Gastroesophageal sphincter (tissue), 4 donors: Measurements from ENCODE around the gene FAM135A. TPM values are rescaled to one million over a fixed set of nuclear protein-coding genes. Genes with fewer than 3 reads are reported as not detected.
A peak's percentile ranks its signal among the peaks of the same experiment; 100 is the strongest.

Experiments used
- ATAC-seq: fragments of 150-250 bp; one replicate; pipeline ENCODE4 v1.9.1; 2016; ENCODE audit warnings: mild to moderate bottlenecking, moderate library complexity
- H3K27ac ChIP-seq, 4 donors: fragments of 200-600 bp; sonication (generic) in 3 of 4; 1 replicate in 3 of 4; 2 replicates in 1 of 4; pipeline ENCODE4 v1.5.1; 2016 to 2019
- H3K27me3 ChIP-seq: fragments of 200-600 bp; sonication (generic); one replicate; pipeline ENCODE4 v1.5.1; 2019
- H3K36me3 ChIP-seq, 2 donors: fragments of 200-600 bp; sonication (generic); one replicate each; pipeline ENCODE4 v1.5.1; 2019; ENCODE audit warnings: control low read depth in 1 of 2
- H3K4me1 ChIP-seq, 3 donors: fragments of 200-600 bp; sonication (generic); 1 replicate in 2 of 3; 2 replicates in 1 of 3; pipeline ENCODE4 v1.5.1; 2016 to 2019; ENCODE audit warnings: control low read depth in 2 of 3
- H3K4me3 ChIP-seq, 2 donors: fragments of 200-600 bp; sonication (generic); one replicate each; pipeline ENCODE4 v1.5.1; 2019; ENCODE audit warnings: mild to moderate bottlenecking in 1 of 2, moderate library complexity in 1 of 2
- H3K9me3 ChIP-seq, 3 donors: fragments of 200-600 bp; sonication (generic); one replicate each; pipeline ENCODE4 v1.5.1; 2017 to 2019; ENCODE audit warnings: control low read depth in 2 of 3
- CTCF ChIP-seq, 4 experiments: fragments of 200-600 bp in 2 of 4; fragments of 450-650 bp in 2 of 4; sonication (generic) in 1 of 4; IDR thresholded peaks; one replicate each; pipeline ENCODE4 v1.5.1; 2017 to 2019; ENCODE audit warnings: antibody characterized with exemption in 4 of 4, mild to moderate bottlenecking in 2 of 4, moderate library complexity in 2 of 4
- EP300 ChIP-seq: sonication (generic); formaldehyde crosslinking; IDR thresholded peaks from one replicate; pipeline ENCODE4 v1.6.1; 2017; ENCODE audit warnings: antibody characterized with exemption, mild to moderate bottlenecking
- POLR2A ChIP-seq, 2 donors: fragments of 450-650 bp; IDR thresholded peaks; one replicate each; pipeline ENCODE4 v1.6.1; 2017; ENCODE audit warnings: antibody characterized with exemption in 2 of 2, mild to moderate bottlenecking in 2 of 2, moderate library complexity in 1 of 2
- POLR2AphosphoS5 ChIP-seq: sonication (generic); formaldehyde crosslinking; IDR thresholded peaks from one replicate; pipeline ENCODE4 v1.6.1; 2017; ENCODE audit warnings: antibody characterized with exemption
- WGBS, 2 donors: methylation state at CpG; one replicate each; pipeline ENCODE4 v1.1.5; 2018; ENCODE audit warnings: low coverage in 1 of 2; 5-methylcytosine and 5-hydroxymethylcytosine counted together
- total RNA-seq, 4 donors: library from RNA; depleted of rRNA; stranded (reverse); fragments of >200 nt; gene quantifications; one replicate each; pipeline ENCODE4 v1.1.0, GENCODE V29; 2016

Gene FAM135A
- total RNA-seq = 10 to 100 TPM; 15.4 to 37.0 (median 29.9) TPM

- TF ChIP-seq POLR2A (IDR thresholded peaks at IDR 0.05) (peak; percentile 5 to 53), POLR2AphosphoS5 (peak; percentile 48), EP300 (no peak), CTCF (IDR thresholded peaks at IDR 0.05) (no peak)
- Histone ChIP-seq H3K4me1 (peaks cover 0 to 33% (median 11%) of the 10 kb centered on the region in 3 donors), H3K9me3 (no peaks in the 10 kb centered on the region), H3K36me3 (peaks cover 0 to 12% of the 10 kb centered on the region in 2 donors), H3K27me3 (no peaks in the 10 kb centered on the region), H3K27ac (peak within 1 kb of the TSS; percentile 79 to 94 (median 92)), H3K4me3 (peak within 1 kb of the TSS; percentile 87 to 90)
- ATAC-seq = peak; percentile 98
- WGBS, 2 donors = 0 to 3% methylated on average over 2 to 19 of the region's 89 CpGs
Measured at GRCh38 chr6:70413114-70413991, at the start of gene FAM135A. FAM135A (plus strand) TSS chr6:70413508; CDS start chr6:70428343, 14,835 bp downstream.

GRCh38 chr6:70363741-70364493 is 49.4 kb upstream of the FAM135A start:
- Histone ChIP-seq H3K27ac (no peak overlapping the region), H3K36me3 (no peaks in the 10 kb centered on the region), H3K9me3 (no peaks in the 10 kb centered on the region), H3K4me1 (no peaks in the 10 kb centered on the region), H3K27me3 (no peaks in the 10 kb centered on the region), H3K4me3 (no peak overlapping the region)
- TF ChIP-seq POLR2AphosphoS5 (no peak), EP300 (no peak), CTCF (IDR thresholded peaks at IDR 0.05) (no peak), POLR2A (IDR thresholded peaks at IDR 0.05) (no peak)
- no peak for ATAC-seq
- WGBS, 2 donors = 41 to 85% methylated on average over 4 of the region's 11 CpGs

- Histone ChIP-seq H3K4me3 (no peak overlapping the region), H3K4me1 (no peaks in the 10 kb centered on the region), H3K9me3 (no peaks in the 10 kb centered on the region), H3K36me3 (no peaks in the 10 kb centered on the region), H3K27ac (no peak overlapping the region), H3K27me3 (no peaks in the 10 kb centered on the region)
- TF ChIP-seq CTCF (IDR thresholded peaks at IDR 0.05) (peak; percentile 67 to 88 (median 78)), POLR2A (IDR thresholded peaks at IDR 0.05) (no peak)
- WGBS, 2 donors = 0 to 12% methylated on average over 4 to 5 of the region's 5 CpGs
- peak; percentile 68 for ATAC-seq
Measured at GRCh38 chr6:70369332-70369950, 43.9 kb upstream of the FAM135A start.

GRCh38 chr6:70370496-70370895 is 42.8 kb upstream of the FAM135A start:
- no peaks in the 10 kb centered on the region for H3K4me1 ChIP-seq
- H3K27ac ChIP-seq = no peak overlapping the region
- 42 to 61% methylated on average over 4 of the region's 4 CpGs for WGBS, 2 donors
- TF ChIP-seq CTCF (IDR thresholded peaks at IDR 0.05) (no peak), POLR2A (IDR thresholded peaks at IDR 0.05) (no peak), EP300 (no peak), POLR2AphosphoS5 (no peak)
- no peaks in the 10 kb centered on the region for H3K9me3 ChIP-seq
- H3K36me3 ChIP-seq = no peaks in the 10 kb centered on the region
- H3K4me3 ChIP-seq = no peak overlapping the region
- ATAC-seq = no peak
- no peaks in the 10 kb centered on the region for H3K27me3 ChIP-seq
